ENCODE measurements around the gene SLC41A2. TPM values are rescaled to one million over a fixed set of nuclear protein-coding genes. Genes with fewer than 3 reads are reported as not detected.

SLC41A2 gene
- not detected for polyA plus RNA-seq (2012; ENCODE audit: insufficient read depth, insufficient read length, low read depth)

- Histone ChIP-seq H3K4me1 (peaks cover 3% of the 10 kb centered on the region; the same call in 1 of the 2 replicates), H3K9me3 (no peaks in the 10 kb centered on the region), H3K4me3 (ENCODE audit: low read depth, low read length) (peak within 1 kb of the TSS; percentile 74), H3K36me3 (no peaks in the 10 kb centered on the region), H3K27me3 (peaks cover 29% of the 10 kb centered on the region)
- DNase-seq: peak; percentile 81
- TF ChIP-seq CTCF (IDR thresholded peaks at IDR 0.05; ENCODE audit: low read depth, low read length): no peak
Measured at GRCh38 chr12:104958001-104958804, at the start of gene SLC41A2. Gene SLC41A2, minus strand, starts transcription at chr12:104958290. Its CDS starts 29,763 bp downstream, at chr12:104928527.

GRCh38 chr12:105001476-105001875 lies 43.4 kb upstream of the SLC41A2 start:
- H3K36me3 ChIP-seq: peaks cover 25% of the 10 kb centered on the region
- H3K4me1 ChIP-seq: no peaks in the 10 kb centered on the region
- no peak overlapping the region for H3K4me3 ChIP-seq (ENCODE audit: low read depth, low read length)
- no peak for TF ChIP-seq CTCF (IDR thresholded peaks at IDR 0.05; ENCODE audit: low read depth, low read length)
- DNase-seq: no peak
- no peaks in the 10 kb centered on the region for H3K27me3 ChIP-seq
- H3K9me3 ChIP-seq: no peaks in the 10 kb centered on the region

- DNase-seq: no peak
- Histone ChIP-seq H3K27me3 (no peaks in the 10 kb centered on the region), H3K36me3 (peaks cover 34% of the 10 kb centered on the region), H3K4me3 (ENCODE audit: low read depth, low read length) (no peak overlapping the region), H3K4me1 (no peaks in the 10 kb centered on the region), H3K9me3 (no peaks in the 10 kb centered on the region)
- no peak for TF ChIP-seq CTCF (IDR thresholded peaks at IDR 0.05; ENCODE audit: low read depth, low read length)
Measured at GRCh38 chr12:104999347-104999685, 41.2 kb upstream of the SLC41A2 start.

GRCh38 chr12:104998423-104999346 lies 40.6 kb upstream of the SLC41A2 start:
- no peak for TF ChIP-seq CTCF (IDR thresholded peaks at IDR 0.05; ENCODE audit: low read depth, low read length)
- no peak overlapping the region for H3K4me3 ChIP-seq (ENCODE audit: low read depth, low read length)
- H3K27me3 ChIP-seq: no peaks in the 10 kb centered on the region
- peak; percentile 21 for DNase-seq
- H3K4me1 ChIP-seq: no peaks in the 10 kb centered on the region
- no peaks in the 10 kb centered on the region for H3K9me3 ChIP-seq
- peaks cover 34% of the 10 kb centered on the region for H3K36me3 ChIP-seq

GRCh38 chr12:104997541-104997940 lies 39.5 kb upstream of the SLC41A2 start:
- Histone ChIP-seq H3K4me3 (ENCODE audit: low read depth, low read length) (no peak overlapping the region), H3K9me3 (no peaks in the 10 kb centered on the region), H3K4me1 (no peaks in the 10 kb centered on the region), H3K27me3 (no peaks in the 10 kb centered on the region), H3K36me3 (peaks cover 32% of the 10 kb centered on the region)
- no peak for TF ChIP-seq CTCF (IDR thresholded peaks at IDR 0.05; ENCODE audit: low read depth, low read length)
- no peak for DNase-seq

Measured in BE2C (cell line).